Measurements from ENCODE around the gene IFNA17.
"Not testable (repeated sequence)": the region's sequence is repeated elsewhere in the genome, so short reads cannot be mapped to it uniquely, and the experiment has no call there.

Gene IFNA17

DNA sequence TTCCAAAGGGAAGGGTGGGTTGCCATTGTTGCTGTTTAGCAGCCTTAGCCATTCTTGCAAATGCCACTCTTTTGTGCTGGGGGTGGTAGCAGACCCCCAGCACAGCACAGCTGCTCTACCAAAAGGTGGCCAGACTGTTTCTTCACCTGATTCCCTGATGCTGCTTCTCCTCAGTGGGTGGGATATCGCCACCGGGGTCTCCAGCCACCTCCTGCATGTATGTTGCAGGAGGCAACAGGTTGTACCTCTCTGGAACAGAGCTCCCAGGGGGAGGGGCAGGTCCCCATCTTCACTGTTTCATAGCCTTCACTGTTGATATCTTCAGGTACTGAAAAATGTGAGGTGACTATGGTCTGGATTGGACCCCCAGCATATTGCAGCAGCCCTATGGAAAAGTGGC, 17.2 kb downstream of the IFNA17 start:
- not testable (repeated sequence) for DNase-seq (ENCODE audit: low spot score); FAIRE-seq

DNA sequence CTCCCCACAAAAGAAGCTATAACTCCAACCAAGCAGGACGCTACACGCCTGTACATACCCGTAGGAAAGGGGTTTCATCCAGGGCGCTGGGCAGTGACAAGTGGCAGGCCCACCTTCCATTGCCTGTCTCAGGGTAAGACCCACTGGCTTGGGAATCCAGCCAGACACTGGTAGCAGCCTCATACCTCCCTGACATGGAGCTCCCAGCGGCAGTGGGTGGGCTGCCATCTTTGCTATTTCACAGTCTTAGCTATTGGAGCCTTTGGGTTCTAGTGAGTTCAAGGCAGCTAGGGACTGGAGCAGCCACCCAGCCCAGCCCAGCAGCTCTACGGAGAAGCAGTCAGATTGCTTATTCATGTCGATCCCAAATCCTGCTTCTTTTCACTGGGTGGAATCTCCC, 17.7 kb downstream of the IFNA17 start:
- FAIRE-seq, result no peak
- no peak for DNase-seq (ENCODE audit: low spot score)

- not testable (repeated sequence) for FAIRE-seq; DNase-seq (ENCODE audit: low spot score)
These were observed 21.0 kb downstream of the IFNA17 start, which contains the start of gene IFNA10 for GRCh38 chr9:21207043-21207442. IFNA10 (minus strand) TSS chr9:21207143; CDS start chr9:21207097, 46 bp downstream.

DNA sequence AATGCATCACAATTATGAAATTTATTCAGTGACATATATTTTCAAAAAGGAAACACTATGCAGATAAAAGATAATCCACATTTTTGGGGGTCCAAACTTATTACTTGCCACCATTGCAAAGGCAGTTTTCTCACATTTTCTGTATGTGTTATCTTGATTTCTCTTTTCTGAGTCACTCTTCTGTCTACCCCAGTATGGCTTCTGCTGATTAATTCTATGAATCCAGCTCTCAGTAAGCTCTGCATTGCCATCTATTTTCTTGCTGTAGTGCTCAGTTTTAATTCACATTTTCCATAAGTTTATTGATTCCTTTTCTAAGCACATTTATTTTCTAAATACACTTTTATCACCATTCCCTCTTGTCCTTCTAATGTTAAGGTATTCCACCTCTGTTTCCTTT, 22.8 kb downstream of the IFNA17 start:
- DNase-seq (ENCODE audit: low spot score) (no peak), FAIRE-seq (no peak)

GRCh38 chr9:21202105-21202504, 25.9 kb downstream of the IFNA17 start, which contains the start of gene IFNA7:
IFNA7 (minus strand) TSS chr9:21202205; CDS start chr9:21202165, 40 bp downstream.
- DNase-seq (ENCODE audit: low spot score); FAIRE-seq: not testable (repeated sequence)

GRCh38 chr9:21194867-21195776, 32.9 kb downstream of the IFNA17 start:
- not testable (repeated sequence) for DNase-seq (ENCODE audit: low spot score); FAIRE-seq

DNA sequence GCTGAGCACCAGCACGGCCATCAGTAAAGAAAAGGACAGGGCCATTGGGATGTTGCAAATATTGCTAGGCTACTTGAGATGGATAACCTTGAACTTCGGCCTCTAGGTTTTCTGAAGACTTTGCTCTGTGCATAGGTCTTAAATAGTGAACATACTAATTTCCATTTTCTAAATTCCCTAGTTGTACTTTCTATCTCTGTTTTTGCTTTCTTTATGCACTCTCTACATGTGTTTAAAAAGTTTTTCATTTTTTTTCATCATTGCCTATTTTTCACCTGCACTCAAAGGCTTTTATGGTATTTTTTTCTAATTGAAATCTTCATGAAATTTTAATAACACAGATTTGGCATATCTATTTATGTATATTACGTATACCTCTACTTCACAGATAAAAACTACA, 40.5 kb downstream of the IFNA17 start, which contains the start of gene IFNA4:
TSS of gene IFNA4 (minus strand) at position 101 of the 400 bp plus-strand sequence. CDS start at position 45, 56 bp downstream.
- not testable (repeated sequence) for FAIRE-seq; DNase-seq (ENCODE audit: low spot score)

GRCh38 chr9:21182810-21183736, 44.9 kb downstream of the IFNA17 start:
- DNase-seq (ENCODE audit: low spot score); FAIRE-seq: not testable (repeated sequence)
